GM19099 (cell line): Measurements from ENCODE around the gene PPP2R5B.

Source experiments
- POLR2A ChIP-seq: IDR thresholded peaks from 3 replicates; pipeline ENCODE4 v1.6.1; 2011; ENCODE audit warnings: low read depth; ENCODE audit not compliant: insufficient read length; ENCODE audit errors: extremely low read depth

The PPP2R5B gene

DNA sequence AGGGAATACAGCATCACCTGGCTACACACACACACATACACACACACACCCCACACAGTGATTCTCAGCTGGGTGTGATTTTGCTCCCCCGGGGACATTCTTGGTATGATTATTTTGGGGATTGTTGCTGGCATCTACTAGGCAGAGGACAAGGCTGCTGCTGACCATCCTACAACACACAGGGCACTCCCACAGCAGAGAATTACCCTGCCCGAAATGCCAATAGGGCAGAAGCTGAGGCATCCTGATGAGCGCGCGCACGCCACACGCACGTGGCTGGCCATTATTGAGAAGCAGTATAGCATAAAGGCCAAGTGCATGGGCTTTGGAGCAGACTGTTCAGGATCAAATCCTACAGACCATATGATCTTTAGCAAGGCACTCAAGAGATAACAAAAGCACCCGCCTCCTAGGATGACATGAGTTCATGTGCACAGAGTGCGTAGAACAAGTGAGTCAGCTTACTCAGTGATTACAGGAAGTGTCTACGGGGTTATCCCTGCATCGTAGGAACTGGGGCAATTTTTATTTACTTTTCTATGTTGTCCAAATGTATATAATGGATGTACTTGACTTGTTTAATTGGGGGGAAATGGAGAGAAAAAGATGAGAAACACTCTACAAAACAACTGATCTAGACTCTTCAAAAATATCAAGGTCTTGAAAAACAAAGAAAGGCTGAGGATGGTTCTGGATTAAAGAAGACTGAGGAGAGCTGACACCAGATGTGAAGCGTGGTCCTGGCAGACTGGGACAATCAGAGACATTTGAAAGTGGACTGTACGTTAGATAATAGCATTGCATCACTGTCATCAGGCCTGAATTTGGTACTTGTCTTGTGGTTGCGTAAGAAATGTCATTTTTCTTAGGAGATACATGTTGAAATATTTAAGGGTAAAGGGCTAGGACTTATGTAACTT lies 38.9 kb upstream of the PPP2R5B start:
- TF ChIP-seq POLR2A, result no peak

DNA sequence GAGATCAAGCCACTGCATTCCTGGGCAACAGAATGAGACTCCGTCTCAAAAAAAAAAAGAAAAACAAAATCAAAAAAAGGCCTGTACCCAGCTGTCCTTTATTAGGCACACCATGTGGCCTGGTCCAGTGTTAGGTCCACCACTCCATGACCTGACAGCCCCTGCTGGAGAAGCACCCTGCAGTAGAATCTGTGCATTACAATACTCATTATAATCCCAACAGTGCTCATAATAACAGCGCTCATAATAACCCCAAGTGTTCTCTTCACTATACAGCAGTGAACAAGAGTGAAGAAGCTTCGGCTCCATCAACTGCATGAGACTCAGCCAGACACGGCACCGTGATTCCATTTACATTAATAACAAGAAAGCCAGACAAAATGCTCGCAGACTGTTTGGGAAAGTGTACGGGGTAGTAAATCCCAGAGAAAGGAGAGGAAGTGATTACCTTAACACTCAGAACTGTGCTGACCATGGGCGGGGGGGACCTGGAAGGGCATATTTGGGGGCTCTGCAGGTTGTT lies 37.2 kb upstream of the PPP2R5B start:
- no peak for TF ChIP-seq POLR2A

DNA sequence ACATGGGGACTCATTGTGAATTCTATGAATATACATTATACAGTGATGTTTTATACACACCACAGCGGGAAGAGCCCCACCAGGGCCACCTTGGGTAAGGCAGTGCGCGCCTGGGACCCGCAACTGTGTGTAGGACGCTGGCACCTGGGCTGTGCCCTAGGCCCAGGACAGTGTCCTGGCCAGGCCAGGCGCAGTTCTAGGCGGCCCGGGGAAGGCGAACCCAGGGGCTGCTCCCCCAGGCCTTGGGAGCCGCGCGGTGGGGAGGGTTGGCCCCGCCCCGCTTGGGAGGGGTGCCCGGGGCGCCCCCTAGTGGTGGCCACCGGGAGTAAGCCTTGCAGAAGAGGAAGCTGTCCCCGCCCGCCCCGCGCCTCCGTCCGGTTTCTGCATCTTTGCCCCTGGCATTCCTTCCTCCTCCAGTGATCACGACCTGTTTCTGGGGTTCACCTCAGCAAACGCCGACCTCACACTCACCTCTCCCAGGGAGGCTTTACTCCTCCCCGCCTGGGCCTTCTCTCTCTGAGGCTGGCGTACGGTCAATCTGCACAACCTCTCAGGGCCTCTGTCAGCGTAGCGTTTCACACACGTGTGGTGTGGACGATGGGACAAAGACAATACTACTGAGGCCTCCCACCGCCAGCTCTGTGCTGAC lies 36.6 kb upstream of the PPP2R5B start:
- peak; percentile 19 for TF ChIP-seq POLR2A

DNA sequence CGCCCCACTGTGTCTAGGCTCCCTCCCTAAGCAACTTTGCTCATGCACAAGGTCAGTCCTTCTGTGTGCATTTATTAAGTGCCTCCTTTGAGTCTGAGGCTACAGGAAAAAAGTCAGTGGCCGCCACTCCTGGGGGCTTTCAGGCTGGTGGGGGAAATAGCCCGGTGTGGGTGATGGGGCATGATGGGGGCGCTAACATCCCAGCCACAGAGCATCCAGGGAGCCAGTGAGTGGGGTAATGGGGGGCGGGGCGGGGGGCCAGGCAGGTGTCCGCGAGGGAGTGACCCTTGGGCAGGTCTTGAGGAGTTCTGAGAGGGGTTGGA lies 36.1 kb upstream of the PPP2R5B start:
- no peak for TF ChIP-seq POLR2A

DNA sequence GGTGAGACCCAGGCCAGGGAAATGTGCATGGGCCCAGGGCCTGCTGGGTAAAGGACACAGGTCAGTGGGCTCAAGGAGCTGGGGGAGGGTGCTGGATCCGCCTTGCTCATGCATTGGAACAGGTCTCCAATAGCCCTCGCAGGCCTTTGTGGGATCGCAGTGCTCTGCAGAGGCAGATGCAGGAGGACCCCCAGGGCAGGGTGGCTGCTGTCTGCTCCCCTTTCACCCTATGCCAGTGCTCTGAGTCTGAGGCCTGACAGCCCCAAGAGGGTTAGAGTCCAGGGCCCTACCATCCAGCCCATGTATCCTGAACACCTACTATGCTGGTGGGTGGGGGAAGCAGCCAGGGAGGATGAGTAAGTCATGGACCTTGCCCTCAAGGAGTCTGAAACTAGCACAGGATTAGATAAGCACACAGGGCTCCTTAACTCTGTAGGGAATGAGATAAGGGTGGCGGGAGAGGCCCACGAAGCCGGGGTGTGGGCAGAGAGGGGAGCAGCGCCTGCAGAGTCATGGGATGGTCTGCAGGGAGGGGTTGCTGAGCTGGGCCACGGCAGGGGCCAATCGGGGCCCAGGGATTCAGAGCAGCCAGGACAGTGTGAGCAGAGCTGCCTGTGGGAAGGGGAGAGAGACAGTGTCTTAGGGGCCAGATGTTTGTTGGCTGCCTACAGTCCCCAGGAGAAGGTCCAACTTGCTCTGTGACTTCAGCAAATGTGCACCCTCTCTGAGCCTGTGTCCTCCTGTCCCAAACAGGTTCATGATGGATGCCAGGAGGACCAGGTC lies 35.6 kb upstream of the PPP2R5B start:
- no peak for TF ChIP-seq POLR2A

DNA sequence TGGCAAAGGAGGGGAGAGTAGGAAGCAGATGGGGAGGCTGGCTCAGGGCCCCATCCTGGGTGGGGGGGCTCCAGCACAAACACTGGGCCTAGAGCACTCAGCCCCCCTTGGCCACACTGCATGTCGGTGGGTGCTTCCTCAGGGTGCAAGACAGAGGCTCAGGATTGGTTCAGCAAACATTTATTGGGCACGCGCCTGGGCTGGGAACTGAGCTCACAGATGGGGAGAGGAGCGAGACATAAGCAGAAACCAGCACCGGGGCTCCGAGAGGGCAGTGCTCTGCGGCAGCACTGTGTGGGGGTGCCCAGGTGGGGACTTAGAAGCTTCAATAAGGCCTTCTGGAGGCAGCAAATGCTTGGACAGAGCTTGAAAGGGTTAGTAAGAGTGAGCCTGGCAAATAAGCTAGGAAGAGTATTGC lies 34.0 kb upstream of the PPP2R5B start:
- TF ChIP-seq POLR2A, result no peak

DNA sequence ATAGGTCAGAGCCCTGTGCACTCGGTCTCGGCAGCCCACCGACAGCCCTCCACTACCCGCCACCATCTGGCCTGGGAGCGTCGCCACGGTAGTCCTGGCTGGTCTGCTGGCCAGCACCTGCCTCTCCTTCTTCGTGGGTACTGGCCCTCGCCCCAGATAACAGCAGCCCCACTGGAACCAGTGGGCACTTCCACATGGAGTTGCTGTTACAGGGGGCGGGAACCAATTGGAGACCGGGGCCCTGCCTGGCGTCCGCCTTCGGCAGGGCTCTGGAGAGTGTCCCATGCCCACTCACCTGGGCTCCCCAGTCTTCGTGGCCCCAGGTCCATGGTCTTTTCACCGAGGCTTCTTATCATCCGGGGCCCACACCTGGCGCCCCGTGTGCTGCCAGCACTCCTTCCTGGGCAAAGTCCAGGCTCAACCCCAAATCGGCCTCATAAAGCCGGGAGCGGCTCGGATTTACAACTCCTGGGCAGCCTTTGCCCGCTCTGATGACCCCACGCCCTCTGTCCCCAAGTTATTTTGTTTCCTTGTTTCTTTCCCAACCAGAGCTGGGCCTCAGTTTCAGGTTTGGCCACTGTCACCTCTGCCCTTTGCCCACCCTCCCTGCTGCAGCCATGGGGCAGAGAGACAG lies 33.2 kb upstream of the PPP2R5B start:
- no peak for TF ChIP-seq POLR2A

DNA sequence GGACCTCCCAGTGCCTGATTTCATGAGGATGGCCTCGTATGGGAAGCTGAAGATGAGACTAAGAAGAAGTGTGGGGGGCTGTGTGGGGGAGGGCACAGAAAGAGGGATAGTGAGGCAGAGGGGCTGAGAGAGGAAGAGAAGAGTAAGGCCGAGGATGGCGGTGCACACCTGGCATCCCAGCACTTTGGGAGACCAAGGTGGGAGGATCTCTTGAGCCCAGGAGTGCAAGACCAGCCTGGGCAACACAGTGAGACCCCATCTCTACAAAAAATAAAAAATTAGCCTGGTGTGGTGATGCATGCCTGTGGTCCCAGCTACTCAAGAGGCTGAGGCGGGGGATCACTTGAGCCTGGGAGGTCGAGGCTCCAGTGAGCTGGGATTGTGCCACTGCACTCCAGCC lies 32.6 kb upstream of the PPP2R5B start:
- TF ChIP-seq POLR2A, result no peak

DNA sequence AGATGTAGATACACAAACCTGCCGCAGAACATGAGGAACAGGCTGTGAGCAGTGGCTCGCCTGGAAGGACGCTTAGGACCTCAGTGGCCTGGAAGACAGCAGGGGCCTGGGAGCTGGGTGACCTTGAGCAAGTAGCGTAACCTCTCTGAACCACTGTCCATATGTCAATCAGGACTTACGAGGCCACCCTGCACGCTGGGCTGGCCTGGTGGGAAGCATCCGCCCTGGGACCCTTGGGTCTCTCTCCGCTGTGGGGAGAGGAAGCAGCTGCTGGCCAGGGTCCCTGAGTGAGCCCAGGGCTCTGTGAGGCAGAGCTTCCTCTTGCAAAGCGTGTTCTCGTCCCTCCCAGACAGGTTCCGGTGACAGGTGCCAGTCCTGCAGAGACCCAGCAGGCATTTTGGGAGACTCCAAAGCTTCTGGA lies 32.1 kb upstream of the PPP2R5B start:
- no peak for TF ChIP-seq POLR2A

DNA sequence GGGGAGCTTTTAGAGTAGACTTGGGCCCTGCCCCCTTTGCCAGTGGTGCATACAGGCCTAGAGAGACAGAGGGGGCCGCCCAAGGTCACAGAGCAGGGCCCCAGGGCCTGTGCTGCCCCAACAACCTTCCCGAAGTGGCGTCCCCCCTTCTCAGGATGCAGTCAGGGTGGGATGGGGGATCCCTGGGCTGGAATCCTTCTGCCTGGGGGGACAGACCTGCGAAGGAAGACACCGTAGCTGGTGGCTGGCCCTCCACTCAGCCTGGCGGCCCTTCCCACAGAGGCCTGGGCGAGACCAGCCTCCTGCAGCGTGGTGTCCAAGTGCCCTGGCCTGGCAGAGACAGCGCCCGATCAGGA lies 31.7 kb upstream of the PPP2R5B start:
- TF ChIP-seq POLR2A, result no peak

DNA sequence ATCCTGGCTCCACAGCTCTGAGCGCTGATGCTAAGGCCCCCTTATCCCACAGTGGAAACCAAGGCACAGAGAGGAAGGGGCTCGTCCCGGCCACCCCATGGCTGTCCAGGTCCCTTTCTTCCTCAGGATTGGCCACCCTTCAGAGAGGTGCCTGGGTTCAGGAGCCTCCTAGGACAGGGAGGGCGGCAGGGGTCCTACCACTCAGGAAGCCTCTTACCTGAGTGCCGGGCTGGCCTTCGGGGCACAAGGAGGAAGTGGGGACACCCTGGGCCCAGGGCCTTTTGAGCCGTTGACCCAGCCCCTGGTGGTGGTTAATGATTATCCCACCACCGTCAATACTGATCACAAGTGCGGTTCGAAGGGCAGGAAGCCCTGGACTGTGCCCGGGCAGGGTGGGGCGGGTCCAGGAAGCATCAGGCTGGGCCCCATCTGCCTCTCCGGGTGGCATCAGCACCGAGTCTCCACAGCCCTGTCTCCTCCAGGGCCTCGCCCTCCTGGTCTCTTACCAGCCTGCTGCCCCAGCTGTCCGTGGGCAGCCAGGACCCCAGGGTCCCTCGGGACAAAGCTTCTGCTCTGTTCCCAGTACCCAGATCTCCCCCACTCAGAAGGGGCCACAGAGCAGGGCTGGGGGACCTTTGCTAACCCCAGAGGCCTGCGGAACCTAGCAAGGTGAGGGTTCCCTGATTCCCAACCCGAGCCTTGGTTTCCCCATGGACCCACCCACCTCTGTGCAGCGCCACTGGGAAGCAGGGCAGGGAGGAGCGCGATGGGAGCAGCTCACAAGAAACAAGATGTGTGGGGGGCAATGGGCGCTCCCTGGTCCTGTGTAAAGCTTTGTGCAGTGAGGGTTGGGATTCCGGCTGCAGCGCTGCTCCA lies 31.1 kb upstream of the PPP2R5B start:
- TF ChIP-seq POLR2A, result no peak

DNA sequence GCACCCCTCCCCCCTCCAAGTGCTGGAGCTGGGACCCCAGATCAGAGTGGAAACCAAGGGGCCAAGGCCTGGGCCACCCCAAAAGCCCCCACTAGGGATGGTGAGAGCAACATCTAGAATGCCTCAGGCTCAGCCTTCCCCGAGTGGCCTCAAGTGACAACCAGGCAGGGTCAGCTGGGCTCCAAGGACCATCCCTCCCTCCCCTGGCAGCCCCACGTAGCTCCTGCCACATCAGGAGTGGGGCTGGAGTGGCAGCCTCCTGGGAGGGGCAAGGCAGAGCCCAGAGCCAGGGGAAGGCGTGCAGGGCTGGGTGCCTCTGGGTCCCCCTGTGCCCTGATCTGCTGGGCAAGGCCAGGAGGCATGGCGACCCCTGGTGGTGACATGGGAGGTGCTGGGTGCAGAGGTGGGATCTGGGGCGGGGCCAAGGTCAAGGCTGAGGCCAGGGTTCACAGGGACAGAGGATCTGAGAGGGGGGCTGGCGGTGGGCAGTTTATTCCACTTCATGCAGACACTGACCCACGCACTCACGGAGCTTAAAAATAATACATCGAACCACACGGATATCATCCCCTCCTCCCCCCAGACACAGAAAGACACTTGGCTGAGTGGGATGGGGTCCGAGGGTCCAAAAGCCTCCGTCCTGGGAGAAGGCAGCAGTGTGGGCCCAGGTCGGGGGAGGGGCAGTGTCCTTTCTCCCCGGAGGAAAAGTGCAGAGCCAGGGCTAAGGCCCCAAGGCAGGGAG lies 30.2 kb upstream of the PPP2R5B start:
- no peak for TF ChIP-seq POLR2A

DNA sequence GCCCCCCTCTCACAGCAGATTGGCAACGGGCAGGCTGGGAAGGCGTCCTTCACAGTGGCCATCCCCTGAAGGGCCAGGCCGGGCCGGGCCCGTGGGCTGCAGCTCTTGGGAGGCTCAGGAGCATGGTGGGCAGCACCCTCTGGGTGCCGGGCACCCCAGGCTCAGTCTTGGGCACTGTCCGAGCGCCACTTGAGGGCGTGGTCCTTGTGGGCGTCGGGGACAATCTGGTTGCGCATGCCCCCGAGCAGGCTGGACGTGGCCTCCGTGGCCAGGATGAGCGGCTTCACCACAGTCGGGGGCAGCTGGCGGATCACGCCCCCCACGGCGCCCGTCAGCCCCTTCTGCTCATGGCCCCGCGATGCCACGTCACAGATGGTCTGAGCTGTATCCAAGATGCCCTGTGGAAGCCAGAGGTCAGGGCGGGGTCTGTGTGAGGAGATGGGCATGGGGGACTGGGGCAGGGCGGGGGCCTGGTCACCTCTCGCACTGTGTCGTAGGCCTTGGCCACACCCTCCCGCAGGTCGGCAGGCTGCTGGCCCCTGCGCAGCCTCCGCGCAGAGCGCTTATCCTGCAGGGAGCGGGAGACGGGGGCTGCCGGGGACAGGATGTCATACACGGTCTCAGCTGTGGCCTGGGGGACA lies 29.6 kb upstream of the PPP2R5B start:
- TF ChIP-seq POLR2A, result no peak
